Chondrocyte (in vitro differentiated cells): ENCODE results near the gene SPATA17. TPM values are rescaled to one million over a fixed set of nuclear protein-coding genes. Genes with fewer than 3 reads are reported as not detected.

Experiments
- DNase-seq: peaks from one replicate; pipeline ENCODE4 v3.0.0; 2021; ENCODE audit warnings: mixed read lengths, low spot score
- H3K27ac Mint-ChIP-seq: one replicate; pipeline ENCODE4 v1.8.0; 2021; ENCODE audit warnings: mild to moderate bottlenecking, moderate library complexity, mixed read lengths; ENCODE audit not compliant: unreplicated experiment
- H3K27me3 Mint-ChIP-seq: 2 replicates; pipeline ENCODE4 v1.8.0; 2021; ENCODE audit warnings: low read depth, mixed read lengths
- H3K36me3 Mint-ChIP-seq: 2 replicates; pipeline ENCODE4 v1.8.0; 2021; ENCODE audit warnings: low read depth, mixed read lengths
- H3K4me1 Mint-ChIP-seq: 2 replicates; pipeline ENCODE4 v1.8.0; 2021; ENCODE audit warnings: low read depth, mild to moderate bottlenecking, mixed read lengths
- H3K4me3 Mint-ChIP-seq: one replicate; pipeline ENCODE4 v1.8.0; 2021; ENCODE audit warnings: mild to moderate bottlenecking, moderate library complexity, mixed read lengths; ENCODE audit not compliant: unreplicated experiment
- H3K9me3 Mint-ChIP-seq: 2 replicates; pipeline ENCODE4 v1.8.0; 2021; ENCODE audit warnings: low read depth, mixed read lengths
- CTCF ChIP-seq: fragments of 200-600 bp; sonication (generic); IDR thresholded peaks from 2 replicates; pipeline ENCODE4 v1.5.0; 2021; ENCODE audit warnings: antibody characterized with exemption, mild to moderate bottlenecking, moderate library complexity
- total RNA-seq: library from RNA; stranded (reverse); gene quantifications from 3 replicates; pipeline ENCODE4 v1.2.1, GENCODE V29; 2021

The SPATA17 gene
- total RNA-seq, 1 donor from 2014 or later: 0.15 TPM

GRCh38 chr1:217857061-217857460, 225.9 kb downstream of the SPATA17 start:
- Mint-ChIP-seq H3K27me3 (peaks cover 10% of the 10 kb centered on the region), H3K9me3 (peaks cover 11% of the 10 kb centered on the region), H3K4me3 (no peak overlapping the region), H3K36me3 (peaks cover 1% of the 10 kb centered on the region), H3K27ac (no peak overlapping the region), H3K4me1 (no peaks in the 10 kb centered on the region)
- no peak for DNase-seq
- TF ChIP-seq CTCF: no peak

- peaks cover 1% of the 10 kb centered on the region for H3K36me3 Mint-ChIP-seq
- no peak for TF ChIP-seq CTCF
- DNase-seq: no peak
- H3K4me1 Mint-ChIP-seq: no peaks in the 10 kb centered on the region
- H3K27ac Mint-ChIP-seq: no peak overlapping the region
- H3K4me3 Mint-ChIP-seq: no peak overlapping the region
- H3K9me3 Mint-ChIP-seq: peaks cover 11% of the 10 kb centered on the region
- H3K27me3 Mint-ChIP-seq: peaks cover 4% of the 10 kb centered on the region
Observed at GRCh38 chr1:217861658-217862057, 230.5 kb downstream of the SPATA17 start.

- H3K4me3 Mint-ChIP-seq: no peak overlapping the region
- no peaks in the 10 kb centered on the region for H3K9me3 Mint-ChIP-seq
- DNase-seq: no peak
- no peak overlapping the region for H3K27ac Mint-ChIP-seq
- H3K27me3 Mint-ChIP-seq: peaks cover 7% of the 10 kb centered on the region
- H3K4me1 Mint-ChIP-seq: no peaks in the 10 kb centered on the region
- no peaks in the 10 kb centered on the region for H3K36me3 Mint-ChIP-seq
- no peak for TF ChIP-seq CTCF
Observed at GRCh38 chr1:217867446-217867995, 236.4 kb downstream of the SPATA17 start.

- DNase-seq: no peak
- Mint-ChIP-seq H3K9me3 (no peaks in the 10 kb centered on the region), H3K4me3 (no peak overlapping the region), H3K36me3 (no peaks in the 10 kb centered on the region), H3K4me1 (no peaks in the 10 kb centered on the region), H3K27ac (no peak overlapping the region), H3K27me3 (peaks cover 10% of the 10 kb centered on the region)
- no peak for TF ChIP-seq CTCF
Observed at GRCh38 chr1:217871955-217872354, 240.8 kb downstream of the SPATA17 start.

GRCh38 chr1:217875229-217875628, 244.1 kb downstream of the SPATA17 start:
- H3K4me1 Mint-ChIP-seq: no peaks in the 10 kb centered on the region
- TF ChIP-seq CTCF: no peak
- H3K27me3 Mint-ChIP-seq: peaks cover 17% of the 10 kb centered on the region
- H3K9me3 Mint-ChIP-seq: no peaks in the 10 kb centered on the region
- no peak for DNase-seq
- no peak overlapping the region for H3K27ac Mint-ChIP-seq
- H3K36me3 Mint-ChIP-seq: no peaks in the 10 kb centered on the region
- H3K4me3 Mint-ChIP-seq: no peak overlapping the region
